Epithelial cell of proximal tubule (primary cell): ENCODE data around the gene SAG. TPM values are rescaled to one million over a fixed set of nuclear protein-coding genes. Genes with fewer than 3 reads are reported as not detected.

Source experiments
- DNase-seq: peaks from one replicate; pipeline ENCODE4 v3.0.0-alpha.2; 2011; ENCODE audit warnings: low read depth
- H3K4me3 ChIP-seq: 2 replicates; pipeline ENCODE4 v1.5.1; 2011; ENCODE audit warnings: low read depth, mild to moderate bottlenecking, low read length
- CTCF ChIP-seq: conservative IDR thresholded peaks from 2 replicates; pipeline ENCODE4 v1.5.1; 2012; ENCODE audit warnings: low read depth, mild to moderate bottlenecking, low read length
- total RNA-seq: library from RNA; depleted of rRNA; stranded (reverse); fragments of >200 nt; gene quantifications from 2 replicates; pipeline ENCODE4 v1.2.3, GENCODE V29; 2015

Gene SAG
- total RNA-seq, 1 donor from 2014 or later = not detected

GRCh38 chr2:233273120-233273519 lies 34.5 kb upstream of the SAG start:
- DNase-seq = no peak
- no peak for TF ChIP-seq CTCF
- H3K4me3 ChIP-seq = no peak overlapping the region

- H3K4me3 ChIP-seq = no peak overlapping the region
- no peak for DNase-seq
- no peak for TF ChIP-seq CTCF
These were observed 32.4 kb upstream of the SAG start for GRCh38 chr2:233275223-233275622.

- no peak for TF ChIP-seq CTCF
- no peak for DNase-seq
- no peak overlapping the region for H3K4me3 ChIP-seq
These were observed 28.7 kb upstream of the SAG start for GRCh38 chr2:233278921-233279320.

- H3K4me3 ChIP-seq = no peak overlapping the region
- TF ChIP-seq CTCF = no peak
- no peak for DNase-seq
These were observed 27.4 kb upstream of the SAG start for GRCh38 chr2:233280114-233280693.

- H3K4me3 ChIP-seq = no peak overlapping the region
- no peak for TF ChIP-seq CTCF
- no peak for DNase-seq
These were observed 26.1 kb upstream of the SAG start for GRCh38 chr2:233281553-233281952.

GRCh38 chr2:233281992-233282603 lies 25.5 kb upstream of the SAG start:
- no peak overlapping the region for H3K4me3 ChIP-seq
- DNase-seq = no peak
- no peak for TF ChIP-seq CTCF

- no peak overlapping the region for H3K4me3 ChIP-seq
- no peak for TF ChIP-seq CTCF
- no peak for DNase-seq
These were observed 21.7 kb upstream of the SAG start for GRCh38 chr2:233285921-233286320.
